ENCODE measurements around the gene TWSG1.

GRCh38 chr18:9325716-9326115, 8.9 kb upstream of the TWSG1 start:
- TF ChIP-seq, protein P1, sequence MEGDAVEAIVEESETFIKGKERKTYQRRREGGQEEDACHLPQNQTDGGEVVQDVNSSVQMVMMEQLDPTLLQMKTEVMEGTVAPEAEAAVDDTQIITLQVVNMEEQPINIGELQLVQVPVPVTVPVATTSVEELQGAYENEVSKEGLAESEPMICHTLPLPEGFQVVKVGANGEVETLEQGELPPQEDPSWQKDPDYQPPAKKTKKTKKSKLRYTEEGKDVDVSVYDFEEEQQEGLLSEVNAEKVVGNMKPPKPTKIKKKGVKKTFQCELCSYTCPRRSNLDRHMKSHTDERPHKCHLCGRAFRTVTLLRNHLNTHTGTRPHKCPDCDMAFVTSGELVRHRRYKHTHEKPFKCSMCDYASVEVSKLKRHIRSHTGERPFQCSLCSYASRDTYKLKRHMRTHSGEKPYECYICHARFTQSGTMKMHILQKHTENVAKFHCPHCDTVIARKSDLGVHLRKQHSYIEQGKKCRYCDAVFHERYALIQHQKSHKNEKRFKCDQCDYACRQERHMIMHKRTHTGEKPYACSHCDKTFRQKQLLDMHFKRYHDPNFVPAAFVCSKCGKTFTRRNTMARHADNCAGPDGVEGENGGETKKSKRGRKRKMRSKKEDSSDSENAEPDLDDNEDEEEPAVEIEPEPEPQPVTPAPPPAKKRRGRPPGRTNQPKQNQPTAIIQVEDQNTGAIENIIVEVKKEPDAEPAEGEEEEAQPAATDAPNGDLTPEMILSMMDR (conservative IDR thresholded peaks at IDR 0.05; ENCODE audit: low read length) = no peak
- no peak for TF ChIP-seq EZH2phosphoT487 (IDR thresholded peaks at IDR 0.05; ENCODE audit: borderline replicate concordance)
